GM19395 (cell line): ENCODE measurements around the gene ABCC10.
"Not testable (repeated sequence)": the region's sequence is repeated elsewhere in the genome, so short reads cannot be mapped to it uniquely, and the experiment has no call there.

Experiments
- ATAC-seq: cut with Tn5 transposase; IDR thresholded peaks from one replicate; pipeline ENCODE4 v1.9.1; 2021; ENCODE audit warnings: mild to moderate bottlenecking, moderate library complexity; ENCODE audit not compliant: unreplicated experiment

ABCC10 gene

GRCh38 chr6:43405354-43405753, 22.0 kb upstream of the ABCC10 start:
- no peak for ATAC-seq

GRCh38 chr6:43407296-43407695, 20.0 kb upstream of the ABCC10 start:
- ATAC-seq, result no peak

DNA sequence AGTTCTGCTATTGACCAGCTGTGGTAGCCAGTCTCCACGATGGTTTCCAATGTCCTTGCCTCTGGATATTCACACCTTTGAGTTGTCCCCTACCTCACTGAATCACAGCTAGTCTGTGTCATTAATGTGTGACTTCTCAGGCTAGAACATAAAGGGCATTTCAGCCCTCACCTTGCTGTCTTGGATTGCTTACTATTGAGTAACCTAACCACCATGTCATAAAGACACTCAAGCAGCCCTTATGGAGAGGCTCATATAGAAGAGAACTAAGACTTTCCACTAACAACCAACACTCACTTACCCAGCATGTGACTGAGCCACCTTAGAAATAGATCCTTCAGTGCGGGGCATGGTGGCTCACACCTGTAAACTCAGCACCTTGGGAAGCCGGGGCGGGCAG, 19.1 kb upstream of the ABCC10 start:
- ATAC-seq, result no peak

GRCh38 chr6:43410776-43411175, 16.6 kb upstream of the ABCC10 start:
- ATAC-seq, result not testable (repeated sequence)

DNA sequence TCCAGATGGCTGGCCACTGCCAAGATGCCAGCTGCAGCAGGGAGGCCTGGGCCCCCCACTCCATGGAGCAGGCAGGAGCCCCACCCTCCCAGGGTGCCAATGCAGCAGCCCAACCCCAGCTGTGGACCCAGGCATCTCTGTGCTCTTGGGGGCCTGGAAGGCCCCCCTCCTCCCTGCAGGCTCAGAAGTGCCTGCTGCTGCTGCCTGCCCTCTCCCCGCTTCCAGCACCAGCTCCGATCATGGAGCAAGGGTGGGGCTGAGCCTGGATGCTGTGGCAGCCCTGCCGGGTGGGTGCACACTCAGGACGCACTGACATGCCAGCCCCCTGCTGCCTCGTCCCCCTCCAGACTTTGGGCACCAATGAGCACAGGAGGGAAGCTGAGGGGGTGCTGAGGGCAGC, 14.8 kb upstream of the ABCC10 start:
- ATAC-seq, result no peak

DNA sequence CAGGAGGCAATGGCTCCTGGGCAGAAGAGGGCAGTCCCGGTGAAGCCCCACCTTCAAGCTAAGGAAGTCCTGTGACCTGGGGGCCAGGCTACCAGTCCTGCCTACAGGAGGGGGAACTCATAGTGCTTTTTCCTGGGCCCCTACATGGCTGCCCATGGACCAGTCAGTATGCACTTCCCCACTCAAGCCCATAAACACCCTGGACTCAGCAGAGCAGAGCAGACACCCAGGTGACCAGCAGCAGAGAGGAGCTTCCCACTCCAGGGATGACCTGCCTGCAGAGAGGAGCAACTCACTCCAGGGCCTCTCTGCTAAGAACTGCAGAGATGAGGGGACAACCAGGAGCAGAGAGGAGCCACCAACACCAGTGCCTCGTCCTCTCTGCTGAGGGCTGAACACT, 14.3 kb upstream of the ABCC10 start:
- no peak for ATAC-seq

DNA sequence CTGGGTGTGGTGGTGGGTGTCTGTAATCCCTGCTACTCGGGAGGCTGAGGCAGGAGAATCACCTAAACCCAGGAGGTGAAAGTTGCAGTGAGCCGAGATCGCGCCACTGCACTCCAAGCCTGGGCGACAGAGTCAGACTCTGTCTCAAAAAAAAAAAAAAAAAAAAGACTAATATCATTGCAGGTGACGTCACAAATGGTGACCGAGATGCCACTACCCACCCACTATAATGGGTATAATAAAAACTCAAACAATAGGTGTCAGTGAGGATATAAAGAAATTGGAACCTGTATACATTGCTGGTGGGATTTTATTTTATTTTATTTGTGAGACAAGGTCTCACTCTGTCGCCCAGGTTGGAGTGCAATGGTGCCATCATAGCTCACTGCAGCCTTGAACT, 12.1 kb upstream of the ABCC10 start:
- not testable (repeated sequence) for ATAC-seq

GRCh38 chr6:43416935-43417334, 10.4 kb upstream of the ABCC10 start:
- no peak for ATAC-seq

GRCh38 chr6:43420012-43420709, 7.2 kb upstream of the ABCC10 start:
- no peak for ATAC-seq

DNA sequence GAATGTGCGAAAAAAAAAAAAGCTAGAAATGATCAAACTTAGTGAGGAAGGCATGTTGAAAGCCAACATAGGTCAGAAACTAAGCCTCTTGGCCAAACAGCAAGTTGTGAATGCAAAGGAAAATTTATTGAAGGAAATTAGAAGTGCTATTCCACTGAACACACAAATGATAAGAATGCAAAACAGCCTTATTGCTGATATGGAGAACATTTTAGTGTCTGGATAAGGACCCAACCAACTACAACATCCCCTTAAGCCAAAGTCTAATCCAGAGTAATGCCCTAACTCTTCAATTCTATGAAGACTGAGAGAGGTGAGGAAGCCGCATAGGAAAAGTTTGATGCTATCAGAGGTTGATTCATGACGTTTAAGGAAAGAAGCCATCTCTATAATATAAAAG, 5.5 kb upstream of the ABCC10 start:
- no peak for ATAC-seq

- not testable (repeated sequence) for ATAC-seq
Measured at GRCh38 chr6:43425083-43425482, 2.3 kb upstream of the ABCC10 start.

DNA sequence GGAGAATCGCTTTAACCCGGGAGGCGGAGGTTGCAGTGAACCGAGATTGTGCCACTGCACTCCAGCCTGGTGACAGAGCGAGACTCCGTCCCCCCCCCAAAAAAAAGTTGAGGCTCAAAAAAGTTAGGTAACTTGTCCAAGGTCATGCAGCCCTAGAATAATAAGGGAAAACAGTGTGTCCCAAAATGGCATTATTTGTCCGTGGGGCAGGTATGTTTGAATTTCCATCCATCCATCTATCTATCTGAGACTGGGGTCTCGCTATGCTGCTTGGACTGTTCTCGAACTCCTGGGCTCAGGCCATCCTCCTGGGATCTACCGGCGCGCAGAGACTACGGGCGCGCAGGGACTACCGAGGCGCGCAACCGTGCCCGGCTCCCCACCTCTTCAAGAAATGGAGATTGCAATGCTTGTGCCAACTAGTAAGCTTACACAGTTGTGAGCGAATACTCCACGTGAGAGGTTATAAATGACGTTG, 374 bp upstream of the ABCC10 start:
- ATAC-seq, result no peak

GRCh38 chr6:43428112-43428570, 800 bp downstream of the ABCC10 start:
- no peak for ATAC-seq

- no peak for ATAC-seq
Measured at GRCh38 chr6:43428874-43429273, 1.5 kb downstream of the ABCC10 start.

- ATAC-seq, result no peak
Measured at GRCh38 chr6:43432009-43432945, 4.9 kb downstream of the ABCC10 start.

- no peak for ATAC-seq
Measured at GRCh38 chr6:43433148-43433547, 5.8 kb downstream of the ABCC10 start.

- ATAC-seq, result no peak
Measured at GRCh38 chr6:43434001-43434840, 6.9 kb downstream of the ABCC10 start.

DNA sequence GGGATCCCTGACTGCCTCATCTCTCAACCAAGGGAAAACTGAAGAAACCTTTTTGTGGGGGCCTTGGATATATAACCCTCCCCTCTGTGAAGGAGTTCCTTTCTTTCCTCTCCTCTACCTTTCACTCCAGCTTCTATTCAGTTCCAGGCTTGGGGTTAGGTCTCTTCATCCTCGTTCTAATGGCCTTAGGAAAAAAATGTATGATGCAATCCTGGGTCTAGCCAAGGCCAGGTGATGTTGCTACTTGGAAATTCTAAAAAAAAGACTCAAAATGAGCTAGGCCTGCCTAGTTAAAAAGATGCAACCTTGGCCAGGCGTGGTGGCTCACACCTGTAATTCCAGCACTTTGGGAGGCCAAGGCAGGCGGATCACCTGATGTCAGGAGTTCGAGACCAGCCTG, 7.6 kb downstream of the ABCC10 start:
- ATAC-seq, result no peak

GRCh38 chr6:43435682-43436437, 8.5 kb downstream of the ABCC10 start:
- no peak for ATAC-seq

DNA sequence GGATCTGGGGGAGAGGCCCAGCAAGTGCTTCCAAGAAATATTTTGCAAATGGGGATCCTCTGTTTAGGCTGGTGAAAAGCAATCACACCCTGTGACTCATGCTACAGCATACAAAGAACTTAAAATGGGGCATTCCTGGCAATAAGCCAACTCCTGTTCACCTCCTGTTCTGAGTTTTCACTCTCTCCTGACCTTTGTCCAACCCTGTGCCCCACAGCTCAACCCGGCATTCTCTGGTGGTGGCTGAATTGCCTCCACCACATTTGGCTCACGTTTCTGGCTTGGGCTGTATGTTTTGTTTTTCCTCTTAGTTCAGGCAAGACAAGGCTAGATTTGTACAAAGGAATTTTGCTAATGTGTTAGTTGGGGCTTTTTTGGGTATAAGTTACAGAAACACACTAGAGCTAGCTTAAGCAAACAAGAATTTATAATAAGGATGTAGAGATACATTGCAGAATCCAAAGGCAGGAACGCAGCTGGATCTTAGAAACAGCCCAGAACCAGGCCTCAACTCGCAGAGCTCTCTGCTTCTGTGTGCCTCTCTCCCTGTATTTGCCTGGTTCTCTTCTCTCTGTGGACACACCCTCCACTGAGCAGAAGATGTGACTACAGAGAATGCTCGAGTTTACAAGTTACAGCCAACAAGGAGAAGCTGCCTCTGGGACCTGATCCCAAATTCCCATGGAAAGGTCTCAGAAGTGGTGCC, 9.4 kb downstream of the ABCC10 start:
- ATAC-seq, result no peak
